Putamen (tissue), 1 donor: ENCODE results near the gene ELL3.
"Not testable (repeated sequence)": the region's sequence is repeated elsewhere in the genome, so short reads cannot be mapped to it uniquely, and the experiment has no call there.

ENCODE experiments used
- DNase-seq: peaks from one replicate; pipeline ENCODE4 v3.0.0-alpha.2; 2016; ENCODE audit warnings: low spot score

ELL3 gene

GRCh38 chr15:43791993-43792760 lies 15.4 kb upstream of the ELL3 start, which contains the start of gene SERF2:
Gene SERF2 (plus strand): TSS chr15:43792320. CDS start chr15:43792377, 57 bp downstream.
- DNase-seq, result peak; percentile 100

DNA sequence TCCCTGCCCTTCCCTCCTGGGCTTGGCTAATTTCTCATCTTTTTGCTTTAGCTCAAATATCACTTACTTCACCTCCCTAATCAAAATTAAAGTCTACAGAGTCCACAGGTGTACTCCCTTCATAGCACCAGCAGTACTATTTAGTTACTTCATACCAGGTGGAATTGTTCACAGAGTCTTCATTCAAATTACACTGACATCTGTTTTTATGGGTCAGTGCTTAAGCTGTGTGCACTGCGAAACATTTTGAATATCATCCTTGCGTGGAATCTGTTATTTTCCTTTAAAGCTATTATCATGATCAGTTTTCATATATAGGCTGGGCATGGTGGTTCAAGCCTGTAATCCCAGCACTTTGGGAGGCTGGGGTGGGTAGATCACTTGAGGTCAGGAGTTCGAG lies 12.6 kb upstream of the ELL3 start:
- no peak for DNase-seq

DNA sequence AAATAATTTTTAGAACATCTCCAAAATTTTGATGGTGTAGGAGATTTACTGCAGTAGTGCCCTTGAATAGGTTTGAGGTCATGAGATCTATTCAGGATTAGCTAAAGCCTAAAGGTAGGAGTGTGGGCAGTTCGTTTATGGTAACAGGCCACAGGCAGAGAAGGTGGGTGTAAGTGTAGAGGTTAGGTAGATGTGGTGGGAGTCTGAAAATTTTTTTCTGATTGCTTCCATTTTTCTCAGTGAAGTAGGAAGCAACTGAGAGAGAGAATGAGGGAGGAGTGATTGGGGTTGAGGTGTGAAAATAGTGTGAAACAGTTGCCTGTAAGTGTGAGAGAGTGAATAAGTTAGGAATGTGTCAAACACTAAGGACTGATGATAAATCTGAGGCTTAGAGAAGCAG lies 2.2 kb upstream of the ELL3 start:
- DNase-seq, result no peak

GRCh38 chr15:43777267-43777914 lies 625 bp upstream of the ELL3 start:
- no peak for DNase-seq

- no peak for DNase-seq
Observed at GRCh38 chr15:43776101-43776717, 557 bp downstream of the ELL3 start.

DNA sequence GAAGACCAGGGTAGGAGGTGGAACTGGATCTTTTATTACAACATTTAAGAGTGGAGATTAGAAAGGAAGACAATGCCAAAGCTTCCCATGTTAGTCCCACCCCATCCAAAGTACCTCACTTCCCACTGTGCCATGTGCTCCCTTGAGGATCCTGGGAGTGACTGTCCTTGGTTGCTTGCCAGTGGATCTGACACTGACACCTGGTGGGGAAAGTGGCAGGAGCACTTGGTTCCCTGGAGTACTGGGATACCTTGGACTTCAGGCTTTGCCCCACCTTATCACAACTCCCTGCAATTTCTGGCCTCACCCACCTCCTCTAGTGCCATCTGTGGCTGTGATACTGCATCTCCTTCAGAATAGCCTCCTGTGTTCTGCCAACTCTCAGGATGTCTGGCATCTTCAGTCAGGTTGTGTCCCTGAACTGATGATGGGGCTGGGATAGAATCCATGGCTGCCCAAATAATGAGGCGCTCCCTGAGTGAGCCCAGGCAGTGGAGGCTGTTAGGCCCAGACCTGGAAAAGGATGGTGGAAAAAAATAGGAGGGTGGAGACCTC lies 1.3 kb downstream of the ELL3 start:
- no peak for DNase-seq

DNA sequence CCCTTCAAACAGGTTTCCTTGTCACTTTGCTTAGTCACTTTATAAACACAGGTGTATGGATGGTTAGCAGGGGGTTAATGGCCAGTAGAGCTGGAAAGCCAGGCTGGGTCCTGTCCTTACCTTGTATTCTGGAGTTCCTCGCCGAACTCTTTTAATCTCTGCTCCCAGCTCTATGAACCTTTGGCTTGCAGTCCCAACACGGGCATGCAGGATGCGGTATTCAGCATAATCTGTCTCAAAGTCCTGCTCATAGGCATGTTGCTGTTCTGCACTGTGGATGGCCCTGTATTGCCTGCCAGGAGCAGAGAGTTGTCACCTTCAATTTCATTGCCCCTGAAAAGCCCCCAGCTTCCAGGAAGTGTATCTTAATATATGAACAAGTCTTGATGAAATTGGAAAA lies 2.7 kb downstream of the ELL3 start:
- DNase-seq, result no peak

DNA sequence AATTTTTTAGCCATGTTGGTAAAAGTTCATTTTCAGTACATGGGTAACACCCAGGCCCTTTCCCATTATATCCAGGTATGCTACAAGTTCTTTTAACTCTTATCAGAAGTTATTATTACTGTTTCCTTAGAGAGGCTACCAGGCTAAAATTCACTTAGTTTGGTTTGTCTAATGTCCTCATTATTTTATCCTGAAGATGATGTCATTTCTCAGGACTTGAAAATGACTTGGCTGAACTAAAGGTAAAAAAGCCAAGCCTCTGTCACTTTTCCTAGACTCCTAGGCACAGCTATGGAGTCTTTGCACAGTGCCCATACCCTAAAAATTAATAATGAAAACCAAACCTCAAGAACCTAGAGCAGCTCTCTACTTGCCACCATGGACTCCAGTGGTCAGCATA lies 4.1 kb downstream of the ELL3 start:
- DNase-seq, result no peak

DNA sequence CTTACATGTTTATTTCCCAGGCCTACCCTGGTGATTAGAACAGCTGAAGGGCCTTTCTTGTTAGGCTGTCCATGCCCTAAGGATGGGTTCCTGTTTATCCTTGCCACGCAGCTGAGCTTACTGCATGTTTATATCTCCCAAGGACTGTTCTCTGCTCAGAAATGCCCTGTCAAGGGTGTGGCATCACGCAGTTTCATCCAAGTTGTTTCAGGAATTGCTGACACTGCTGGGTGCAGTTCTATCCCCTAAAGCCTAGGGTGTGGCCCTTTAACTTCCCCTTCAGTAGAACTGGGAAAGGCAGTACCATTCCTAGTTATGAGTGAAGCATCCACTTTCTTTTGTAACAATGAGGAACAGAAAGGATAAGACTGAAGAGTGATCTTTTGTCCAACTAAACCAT lies 5.0 kb downstream of the ELL3 start:
- DNase-seq, result no peak

- DNase-seq, result peak; percentile 35
Observed at GRCh38 chr15:43769584-43770228, 7.1 kb downstream of the ELL3 start.

DNA sequence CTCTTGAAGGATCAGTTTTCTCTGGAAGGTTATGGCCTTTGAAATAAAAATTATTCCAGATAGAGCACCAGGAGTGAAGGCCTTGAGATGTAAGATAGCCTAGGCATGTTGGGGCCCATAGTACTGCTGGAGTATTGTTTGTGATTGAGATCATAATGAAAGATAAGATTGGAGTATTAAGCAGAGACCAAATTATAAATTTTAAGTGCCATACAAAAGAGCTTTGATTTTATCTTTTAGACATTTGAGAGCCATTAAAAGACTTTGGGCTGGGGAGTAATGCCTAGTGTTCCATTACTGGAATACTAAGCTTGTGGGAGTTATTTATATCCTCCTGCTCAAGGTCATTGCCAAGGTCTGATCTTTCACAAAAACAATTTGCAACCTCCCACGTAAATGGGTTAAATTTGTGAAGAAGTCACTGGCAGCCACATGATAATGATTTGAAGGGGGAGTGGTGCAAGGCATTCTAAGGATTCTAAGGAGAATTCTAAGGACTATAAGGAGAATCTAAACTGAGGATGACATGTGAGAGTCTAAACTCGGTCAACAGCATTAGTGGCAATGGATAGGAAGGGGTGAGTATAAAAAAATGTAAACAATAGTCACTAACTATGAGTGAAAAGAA lies 12.8 kb downstream of the ELL3 start:
- no peak for DNase-seq

GRCh38 chr15:43762824-43763223 lies 13.9 kb downstream of the ELL3 start:
- DNase-seq, result no peak

- no peak for DNase-seq
Observed at GRCh38 chr15:43751885-43752284, 24.9 kb downstream of the ELL3 start.

GRCh38 chr15:43749690-43750345 lies 26.9 kb downstream of the ELL3 start:
- no peak for DNase-seq

GRCh38 chr15:43748376-43748775 lies 28.4 kb downstream of the ELL3 start:
- DNase-seq, result no peak

DNA sequence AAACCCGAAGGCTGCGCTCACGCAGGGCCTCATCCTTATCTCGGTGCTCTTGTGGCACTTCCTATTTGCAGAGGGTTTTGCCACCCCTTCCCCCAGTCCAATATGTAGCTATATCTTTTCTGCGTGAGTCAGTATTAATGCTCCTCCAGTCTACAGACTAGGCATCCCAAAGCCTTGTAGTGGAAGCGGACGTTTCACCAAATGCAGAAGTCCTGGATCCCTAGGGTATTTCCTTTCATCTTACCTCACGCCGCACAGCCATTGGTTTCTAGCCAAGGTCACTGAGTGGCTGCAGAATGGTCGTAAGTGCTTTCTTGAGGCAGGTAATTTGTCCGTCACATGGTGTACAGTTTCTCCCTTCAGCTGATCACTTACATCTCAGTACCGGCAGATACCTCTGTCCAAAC lies 29.9 kb downstream of the ELL3 start:
- DNase-seq, result not testable (repeated sequence)

GRCh38 chr15:43746245-43746902 lies 30.4 kb downstream of the ELL3 start, which contains the start of gene PDIA3:
Gene PDIA3 (plus strand): TSS chr15:43746438. CDS start chr15:43746540, 102 bp downstream.
- DNase-seq, result peak; percentile 90

- DNase-seq, result no peak
Observed at GRCh38 chr15:43735416-43735815, 41.4 kb downstream of the ELL3 start.

- DNase-seq, result not testable (repeated sequence)
Observed at GRCh38 chr15:43728053-43728725, 48.6 kb downstream of the ELL3 start.

DNA sequence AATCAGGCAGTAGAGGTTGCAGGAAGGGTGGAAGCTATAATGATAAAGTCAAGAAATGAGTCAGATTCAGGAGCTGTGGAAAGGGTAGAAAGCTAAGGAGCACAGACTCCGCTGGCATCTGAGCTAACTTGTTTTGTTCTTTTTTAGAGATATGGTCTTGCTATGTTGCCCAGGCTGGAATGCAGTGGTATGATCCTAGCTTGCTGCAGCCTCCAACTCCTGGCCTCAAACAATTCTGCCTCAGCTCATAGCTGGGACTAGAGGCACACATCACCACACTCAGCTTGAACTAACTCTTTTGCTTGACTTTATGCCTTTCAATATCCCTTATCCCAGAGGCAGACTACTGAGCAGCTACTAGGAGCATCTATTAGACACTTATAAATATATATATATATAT lies 50.5 kb downstream of the ELL3 start:
- not testable (repeated sequence) for DNase-seq
